H9 (cell line): ENCODE results near the gene C2CD2. TPM values are rescaled to one million over a fixed set of nuclear protein-coding genes. Genes with fewer than 3 reads are reported as not detected.

Experiments used
- DNase-seq: peaks from one replicate; pipeline ENCODE4 v3.0.0-alpha.2; 2017
- H2AFZ ChIP-seq: one replicate; pipeline ENCODE4 v1.6.1; 2013; ENCODE audit warnings: mild to moderate bottlenecking, low read length, control low read depth, moderate library complexity
- H2AK5ac ChIP-seq: 2 replicates; pipeline ENCODE4 v1.6.1; 2013; ENCODE audit warnings: low read length, control low read depth, mixed read lengths; ENCODE audit not compliant: insufficient read length
- H2BK120ac ChIP-seq: one replicate; pipeline ENCODE4 v1.6.1; 2013; ENCODE audit warnings: low read depth, mild to moderate bottlenecking, low read length, control low read depth, inconsistent platforms; ENCODE audit not compliant: poor library complexity, severe bottlenecking
- H2BK12ac ChIP-seq: 2 replicates; pipeline ENCODE4 v1.6.1; 2013; ENCODE audit warnings: low read length, control low read depth, mixed read lengths, low read depth; ENCODE audit not compliant: insufficient read length
- H2BK15ac ChIP-seq: 2 replicates; pipeline ENCODE4 v1.6.1; 2013; ENCODE audit warnings: low read depth, low read length, control low read depth
- H2BK20ac ChIP-seq: one replicate; pipeline ENCODE4 v1.6.1; 2013; ENCODE audit warnings: low read depth, mild to moderate bottlenecking, low read length, control low read depth, inconsistent platforms; ENCODE audit not compliant: poor library complexity, severe bottlenecking
- H2BK5ac ChIP-seq: 2 replicates; pipeline ENCODE4 v1.6.1; 2013; ENCODE audit warnings: low read length, control low read depth, mixed read lengths; ENCODE audit not compliant: insufficient read length
- H3K14ac ChIP-seq: 2 replicates; pipeline ENCODE4 v1.6.1; 2013; ENCODE audit warnings: low read length, control low read depth; ENCODE audit not compliant: insufficient read depth
- H3K18ac ChIP-seq: 2 replicates; pipeline ENCODE4 v1.6.1; 2013; ENCODE audit warnings: low read depth, mild to moderate bottlenecking, mixed read lengths, low read length, control low read depth; ENCODE audit not compliant: insufficient read length
- H3K23ac ChIP-seq: 2 replicates; pipeline ENCODE4 v1.6.1; 2013; ENCODE audit warnings: low read length, control low read depth, mixed read lengths, low read depth; ENCODE audit not compliant: insufficient read length
- H3K23me2 ChIP-seq: 2 replicates; pipeline ENCODE4 v1.6.1; 2013; ENCODE audit warnings: low read depth, mild to moderate bottlenecking, mixed read lengths, low read length, control low read depth; ENCODE audit not compliant: insufficient read length, poor library complexity, severe bottlenecking
- H3K27ac ChIP-seq: 2 replicates; pipeline ENCODE4 v1.5.1; 2013; ENCODE audit warnings: low read length, control low read depth, mixed read lengths, low read depth; ENCODE audit not compliant: insufficient read length
- H3K27me3 ChIP-seq: 2 replicates; pipeline ENCODE4 v1.6.1; 2013; ENCODE audit warnings: low read length, control low read depth, inconsistent platforms; ENCODE audit not compliant: insufficient read depth
- H3K4ac ChIP-seq: 2 replicates; pipeline ENCODE4 v1.6.1; 2013; ENCODE audit warnings: low read depth, mild to moderate bottlenecking, control low read depth, inconsistent platforms, low read length, moderate library complexity
- H3K4me1 ChIP-seq: 2 replicates; pipeline ENCODE4 v1.6.1; 2013; ENCODE audit warnings: low read length, control low read depth, inconsistent platforms; ENCODE audit not compliant: insufficient read depth
- H3K4me2 ChIP-seq: 2 replicates; pipeline ENCODE4 v1.6.1; 2013; ENCODE audit warnings: low read length, control low read depth, mixed read lengths; ENCODE audit not compliant: insufficient read length, insufficient read depth
- H3K56ac ChIP-seq: 2 replicates; pipeline ENCODE4 v1.6.1; 2013; ENCODE audit warnings: low read depth, mild to moderate bottlenecking, mixed read lengths, low read length, control low read depth; ENCODE audit not compliant: insufficient read length
- H3K79me1 ChIP-seq: 2 replicates; pipeline ENCODE4 v1.6.1; 2013; ENCODE audit warnings: low read depth, mild to moderate bottlenecking, moderate library complexity, low read length, control low read depth, inconsistent platforms; ENCODE audit not compliant: insufficient read depth, poor library complexity, severe bottlenecking
- H3K79me2 ChIP-seq: 2 replicates; pipeline ENCODE4 v1.6.1; 2013; ENCODE audit warnings: low read length, control low read depth, inconsistent platforms; ENCODE audit not compliant: insufficient read depth
- H3K9ac ChIP-seq: 2 replicates; pipeline ENCODE4 v1.6.1; 2013; ENCODE audit warnings: low read length, control low read depth, mixed read lengths; ENCODE audit not compliant: insufficient read length; ENCODE audit errors: extremely low read depth
- H3K9me3 ChIP-seq: one replicate; pipeline ENCODE4 v1.6.1; 2013; ENCODE audit warnings: low read depth, low read length, inconsistent platforms; ENCODE audit not compliant: control insufficient read depth
- H3T11ph ChIP-seq: one replicate; pipeline ENCODE4 v1.6.1; 2013; ENCODE audit warnings: mild to moderate bottlenecking, low read length, control low read depth, inconsistent platforms
- H4K20me1 ChIP-seq: one replicate; pipeline ENCODE4 v1.6.1; 2013; ENCODE audit not compliant: control insufficient read depth, insufficient read length, insufficient read depth
- H4K5ac ChIP-seq: 2 replicates; pipeline ENCODE4 v1.6.1; 2013; ENCODE audit warnings: low read depth, mild to moderate bottlenecking, mixed read lengths, low read length, control low read depth; ENCODE audit not compliant: insufficient read length
- H4K8ac ChIP-seq: replicated peaks from 2 replicates; pipeline ENCODE4 v1.6.1; 2013; ENCODE audit warnings: low read length, control low read depth, mixed read lengths, low read depth; ENCODE audit not compliant: insufficient read length
- H4K91ac ChIP-seq: 2 replicates; pipeline ENCODE4 v1.6.1; 2013; ENCODE audit warnings: low read depth, mild to moderate bottlenecking, moderate library complexity, mixed read lengths, low read length, control low read depth; ENCODE audit not compliant: insufficient read length
- H3K27ac Mint-ChIP-seq, 3 experiments: 2 replicates in 2 of 3; 3 replicates in 1 of 3; pipeline ENCODE4 v1.8.0; 2020 to 2021; ENCODE audit warnings: mixed read lengths in 3 of 3, mild to moderate bottlenecking in 1 of 3, moderate library complexity in 1 of 3
- H3K27me3 Mint-ChIP-seq: 2 replicates; pipeline ENCODE4 v1.8.0; 2021; ENCODE audit warnings: low read depth, mild to moderate bottlenecking, moderate library complexity, mixed read lengths
- H3K36me3 Mint-ChIP-seq, 3 experiments: 2 replicates in 2 of 3; 3 replicates in 1 of 3; pipeline ENCODE4 v1.8.0; 2020 to 2021; ENCODE audit warnings: low read depth in 3 of 3, mixed read lengths in 3 of 3; ENCODE audit not compliant: insufficient read depth in 1 of 3
- H3K4me1 Mint-ChIP-seq, 2 experiments: 2 replicates each; pipeline ENCODE4 v1.8.0; 2020; ENCODE audit warnings: mixed read lengths in 2 of 2
- H3K4me3 Mint-ChIP-seq, 2 experiments: 2 replicates in 1 of 2; 3 replicates in 1 of 2; pipeline ENCODE4 v1.8.0; 2020 to 2021; ENCODE audit warnings: mild to moderate bottlenecking in 2 of 2, mixed read lengths in 2 of 2, moderate library complexity in 1 of 2
- H3K9me3 Mint-ChIP-seq, 2 experiments: 2 replicates in 1 of 2; 3 replicates in 1 of 2; pipeline ENCODE4 v1.8.0; 2020; ENCODE audit warnings: mild to moderate bottlenecking in 2 of 2, mixed read lengths in 2 of 2, moderate library complexity in 1 of 2
- CTCF ChIP-seq: fragments of 200-600 bp; sonication (generic); conservative IDR thresholded peaks from 3 replicates; pipeline ENCODE4 v1.8.0; 2021; ENCODE audit warnings: antibody characterized with exemption, mild to moderate bottlenecking
- WGBS: extraction: QIAGEN DNeasy Blood & Tissue Kit; methylation state at CpG from one replicate; pipeline ENCODE4 v1.1.7; 2013; ENCODE audit warnings: missing lambda C conversion rate, low lambda C conversion rate, mixed read lengths; ENCODE audit not compliant: insufficient read length; ENCODE audit errors: extremely low coverage; 5-methylcytosine and 5-hydroxymethylcytosine counted together
- total RNA-seq: library from RNA; stranded (reverse); gene quantifications from 2 replicates; pipeline ENCODE4 v1.2.1, GENCODE V29; 2021

Gene C2CD2
- total RNA-seq, 1 experiment from 2014 or later, result 14.6 TPM

GRCh38 chr21:41845310-41846032 is 108.3 kb downstream of the C2CD2 start:
- no peak overlapping the region for H2BK15ac ChIP-seq
- H2BK120ac ChIP-seq, result no peak overlapping the region
- H2AFZ ChIP-seq, result no peak overlapping the region
- H3T11ph ChIP-seq, result no peak overlapping the region
- H3K9ac ChIP-seq, result no peak overlapping the region
- no peak overlapping the region; the same call in 1 of the 2 replicates for H3K14ac ChIP-seq
- no peaks in the 10 kb centered on the region for H3K79me2 ChIP-seq
- peak overlapping the region in 1 of 3 experiments; percentile 75; a peak in 1 of 7 replicates for H3K27ac Mint-ChIP-seq
- H2BK20ac ChIP-seq, result no peak overlapping the region
- no peaks in the 10 kb centered on the region for H3K9me3 ChIP-seq
- no peak for DNase-seq
- H2BK12ac ChIP-seq, result no peak overlapping the region
- no peak overlapping the region for H3K18ac ChIP-seq
- no peak overlapping the region for H3K56ac ChIP-seq
- whole genome bisulfite sequencing, result no CpG with 5 or more reads among the region's 21 CpGs
- peaks cover 22 to 32% (median 27%) of the 10 kb centered on the region in 3 experiments for H3K36me3 Mint-ChIP-seq
- peak overlapping the region in 1 of 2 experiments; percentile 14; a peak in 1 of 5 replicates for H3K4me3 Mint-ChIP-seq
- H3K9me3 Mint-ChIP-seq, result peaks cover 11 to 13% of the 10 kb centered on the region in 2 experiments
- no peak overlapping the region for H2BK5ac ChIP-seq
- H4K5ac ChIP-seq, result no peak overlapping the region
- H4K8ac ChIP-seq, result no peak overlapping the region
- H4K91ac ChIP-seq, result no peak overlapping the region
- no peak overlapping the region for H3K27ac ChIP-seq
- H3K23me2 ChIP-seq, result no peaks in the 10 kb centered on the region
- no peaks in the 10 kb centered on the region for H3K79me1 ChIP-seq
- no peaks in the 10 kb centered on the region for H3K4me1 ChIP-seq
- H3K4me2 ChIP-seq, result no peak overlapping the region
- H3K27me3 ChIP-seq, result no peaks in the 10 kb centered on the region
- no peak for TF ChIP-seq CTCF
- H3K4me1 Mint-ChIP-seq, result 0 out of 4 replicates have a peak, but pooled peaks cover 0 to 4% of the 10 kb centered on the region in 2 experiments
- H3K23ac ChIP-seq, result no peak overlapping the region
- H4K20me1 ChIP-seq, result no peaks in the 10 kb centered on the region
- no peak overlapping the region for H2AK5ac ChIP-seq
- no peak overlapping the region for H3K4ac ChIP-seq
- H3K27me3 Mint-ChIP-seq, result no peaks in the 10 kb centered on the region
